HG02678 (cell line): Measurements from ENCODE around the gene NEGR1.

Source experiments
- ATAC-seq: cut with Tn5 transposase; IDR thresholded peaks from one replicate; pipeline ENCODE4 v1.9.1; 2021; ENCODE audit warnings: mild to moderate bottlenecking, moderate library complexity; ENCODE audit not compliant: unreplicated experiment

Gene NEGR1

DNA sequence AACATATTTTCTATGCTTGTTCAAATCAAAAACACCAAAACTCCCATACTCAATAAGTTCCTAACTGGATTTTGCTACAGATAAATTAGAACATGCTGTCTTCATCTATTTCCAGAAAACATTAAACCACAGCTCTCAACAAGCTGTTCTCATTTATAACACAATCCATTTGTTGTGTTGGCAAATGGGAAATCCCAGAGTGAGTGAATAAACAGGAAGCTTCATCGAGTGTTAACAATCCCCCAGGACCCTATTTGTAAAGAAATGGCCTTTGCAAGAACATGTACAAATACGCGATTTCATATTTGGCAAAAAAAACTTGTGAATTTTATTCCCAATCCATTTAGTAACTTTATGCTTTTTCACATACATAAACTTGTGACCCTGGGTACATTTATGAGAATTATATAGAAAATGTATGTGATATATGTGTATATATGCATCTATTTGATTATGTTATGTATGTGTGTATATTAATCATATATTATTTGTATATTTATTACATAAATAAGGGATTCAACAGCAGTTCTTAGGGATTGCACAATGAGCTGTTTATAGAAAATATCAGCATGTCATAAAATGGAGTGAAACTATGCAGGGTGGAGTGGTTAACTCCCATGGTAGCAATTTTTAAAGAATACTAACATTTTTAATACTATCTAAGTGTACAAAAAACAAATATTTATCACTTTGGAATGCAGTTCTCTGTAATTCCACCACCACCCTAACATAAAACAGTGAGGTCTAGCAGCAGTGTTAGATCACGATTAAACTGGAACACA, 160.0 kb downstream of the NEGR1 start:
- no peak for ATAC-seq

DNA sequence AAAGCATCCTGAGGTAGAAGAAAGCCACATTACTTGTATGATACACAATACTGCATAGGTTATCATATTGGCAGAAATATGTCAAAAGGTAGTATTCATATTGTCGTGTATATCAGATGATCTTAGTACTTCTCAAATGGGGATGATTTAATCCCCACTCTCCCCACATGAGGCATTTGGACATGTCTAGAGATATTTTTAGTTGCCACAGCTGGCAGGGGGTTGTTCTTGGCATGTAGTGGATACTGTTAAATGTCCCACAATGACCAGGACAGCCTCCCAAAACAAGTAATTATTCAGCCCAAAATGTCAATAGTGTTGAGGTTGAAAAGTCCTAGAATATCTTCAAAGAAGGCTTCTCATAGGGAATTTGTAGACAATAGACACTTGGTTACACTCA, 162.8 kb downstream of the NEGR1 start:
- no peak for ATAC-seq

DNA sequence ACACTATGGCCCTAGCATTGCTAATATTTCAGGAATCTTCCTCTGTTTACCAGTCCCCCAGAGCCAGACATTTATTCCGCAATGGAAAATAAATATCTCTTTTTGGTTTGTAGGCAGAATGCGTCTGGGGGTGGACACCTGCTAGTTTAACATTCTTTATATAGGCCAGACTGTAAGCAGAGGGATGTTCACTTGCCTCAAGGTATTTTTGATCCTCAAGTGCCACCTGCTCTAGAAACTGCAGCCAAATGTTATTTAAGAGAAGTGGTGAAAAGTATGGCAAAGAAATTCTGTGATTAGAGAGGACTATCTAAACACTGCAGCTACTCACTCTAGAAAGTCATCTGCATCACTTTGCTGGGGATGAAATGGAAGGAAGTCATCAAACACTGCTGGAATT, 164.7 kb downstream of the NEGR1 start:
- ATAC-seq = no peak

DNA sequence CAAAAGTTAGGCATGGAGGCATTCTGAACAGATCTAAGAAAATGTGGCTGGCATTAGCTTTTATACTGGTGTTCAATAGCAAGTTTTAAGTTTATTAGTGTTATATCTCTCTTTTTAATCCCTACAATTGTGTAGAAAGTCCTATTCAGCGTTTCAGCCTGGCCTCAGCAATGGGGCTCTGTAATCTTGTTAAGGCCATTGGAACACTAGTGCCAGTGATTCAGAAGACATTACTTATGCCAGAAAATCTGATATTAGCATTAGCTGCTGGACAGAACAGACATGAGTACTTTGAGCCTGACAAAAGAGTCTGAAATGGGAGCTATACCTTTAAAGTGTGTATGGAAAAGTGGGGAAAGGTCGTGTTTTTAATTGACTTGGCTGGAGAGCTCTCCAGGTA, 167.0 kb downstream of the NEGR1 start:
- ATAC-seq = no peak

DNA sequence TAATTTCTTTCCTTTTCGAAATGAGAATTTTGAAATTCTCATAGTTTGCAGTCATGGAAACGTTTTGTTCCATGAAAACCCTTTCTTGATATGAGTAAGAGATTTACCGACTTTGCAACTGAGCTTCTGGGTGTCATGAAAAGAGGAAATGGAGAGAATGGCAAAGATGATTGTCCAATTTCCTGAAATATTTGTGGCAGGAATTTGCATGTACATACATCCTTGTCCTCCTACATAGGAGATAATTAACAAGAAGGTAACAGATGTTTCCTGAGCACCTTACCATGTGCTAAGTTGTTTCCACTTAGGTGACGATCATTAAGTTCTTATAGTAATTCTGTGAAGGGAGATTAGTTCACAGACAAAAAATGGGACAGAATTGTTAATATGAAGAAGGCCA, 170.7 kb downstream of the NEGR1 start:
- no peak for ATAC-seq

DNA sequence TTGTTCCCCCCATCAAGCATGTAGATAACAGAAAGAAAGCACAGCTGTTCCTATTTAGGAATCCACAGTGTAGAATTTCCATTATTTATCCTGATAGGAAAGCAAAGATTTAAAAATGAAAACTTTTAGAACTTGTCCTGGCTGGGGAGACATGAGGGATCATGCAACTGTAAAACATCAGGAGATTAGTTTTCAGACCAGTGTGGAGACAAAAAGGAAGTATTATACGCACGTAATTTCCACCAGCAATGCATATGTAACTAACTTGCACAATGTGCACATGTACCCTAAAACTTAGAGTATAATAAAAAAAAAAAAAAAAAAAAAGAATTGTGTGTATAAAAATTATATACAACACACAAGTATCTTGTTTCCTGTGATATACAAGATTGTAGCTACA, 172.4 kb downstream of the NEGR1 start:
- ATAC-seq = no peak

DNA sequence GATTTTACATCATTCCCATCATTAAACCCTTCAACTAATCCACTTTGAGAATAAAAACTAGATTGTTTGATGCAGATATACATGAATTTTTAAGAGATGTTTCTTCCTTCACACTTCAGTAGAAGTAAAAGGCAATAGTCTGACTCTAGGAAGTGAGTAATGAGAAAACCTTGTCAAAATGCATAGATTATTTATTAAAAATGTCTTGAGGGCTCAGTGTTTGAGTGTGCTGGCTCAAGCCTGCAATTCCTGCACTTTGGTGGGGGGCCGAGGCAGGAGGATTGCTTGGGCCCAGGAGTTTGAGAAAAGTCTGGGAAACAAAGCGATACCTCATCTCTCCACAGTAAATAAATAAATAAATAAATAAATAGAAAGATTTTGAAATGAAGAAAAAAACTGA, 177.1 kb downstream of the NEGR1 start:
- ATAC-seq = no peak

DNA sequence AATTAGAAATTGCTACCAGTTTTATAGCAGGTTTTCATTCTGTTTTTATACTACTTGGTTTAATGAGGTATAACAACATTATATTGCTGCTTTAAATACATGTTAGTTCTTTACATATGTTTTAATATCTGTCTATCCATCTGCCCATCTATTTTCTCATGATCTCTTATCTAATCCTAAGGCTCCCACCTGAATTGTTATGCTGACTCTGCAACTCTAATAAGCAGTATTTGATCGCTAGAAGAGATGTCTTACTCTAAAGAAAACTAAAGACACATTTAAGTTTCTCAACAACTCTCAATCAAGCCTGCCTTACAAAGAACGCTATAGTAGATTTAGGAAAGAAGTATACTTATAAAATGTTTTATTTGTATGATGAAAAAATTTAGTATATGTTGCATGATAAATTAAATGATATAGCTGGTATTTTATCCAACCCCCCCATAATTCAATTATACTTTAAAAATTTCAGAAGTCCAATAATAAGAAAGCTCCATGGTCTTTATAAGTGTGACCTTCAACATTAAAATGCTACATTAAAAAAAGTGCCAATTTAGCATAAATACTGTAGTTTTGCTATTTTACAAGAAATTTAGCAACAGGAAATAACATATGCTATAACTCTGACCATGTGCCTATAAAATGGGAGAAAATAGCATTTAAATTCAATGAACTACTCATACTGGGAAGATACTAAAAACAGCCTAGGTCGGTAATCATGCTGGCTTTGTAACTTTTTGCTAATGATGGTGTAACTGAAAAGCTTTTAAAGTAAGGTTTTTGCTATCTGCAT, 180.3 kb downstream of the NEGR1 start:
- no peak for ATAC-seq

DNA sequence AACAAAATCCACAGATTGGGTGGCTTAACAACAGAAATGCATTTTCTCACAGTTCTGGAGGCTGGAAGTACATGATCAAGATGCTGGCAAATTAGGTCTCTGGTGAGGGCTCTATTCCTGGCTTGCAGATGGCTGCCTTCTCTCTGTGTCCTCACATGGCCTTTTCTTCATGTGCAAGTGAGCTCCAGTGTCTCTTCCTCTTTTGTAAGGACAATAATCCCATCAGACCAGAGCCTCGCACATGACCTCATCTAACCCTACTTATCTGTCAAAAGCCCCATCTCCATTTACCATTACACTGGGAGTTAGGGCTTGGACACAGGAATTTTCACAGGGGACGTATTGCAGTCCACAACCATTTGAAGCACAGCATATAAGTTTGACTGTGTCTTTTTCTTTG, 181.6 kb downstream of the NEGR1 start:
- no peak for ATAC-seq

DNA sequence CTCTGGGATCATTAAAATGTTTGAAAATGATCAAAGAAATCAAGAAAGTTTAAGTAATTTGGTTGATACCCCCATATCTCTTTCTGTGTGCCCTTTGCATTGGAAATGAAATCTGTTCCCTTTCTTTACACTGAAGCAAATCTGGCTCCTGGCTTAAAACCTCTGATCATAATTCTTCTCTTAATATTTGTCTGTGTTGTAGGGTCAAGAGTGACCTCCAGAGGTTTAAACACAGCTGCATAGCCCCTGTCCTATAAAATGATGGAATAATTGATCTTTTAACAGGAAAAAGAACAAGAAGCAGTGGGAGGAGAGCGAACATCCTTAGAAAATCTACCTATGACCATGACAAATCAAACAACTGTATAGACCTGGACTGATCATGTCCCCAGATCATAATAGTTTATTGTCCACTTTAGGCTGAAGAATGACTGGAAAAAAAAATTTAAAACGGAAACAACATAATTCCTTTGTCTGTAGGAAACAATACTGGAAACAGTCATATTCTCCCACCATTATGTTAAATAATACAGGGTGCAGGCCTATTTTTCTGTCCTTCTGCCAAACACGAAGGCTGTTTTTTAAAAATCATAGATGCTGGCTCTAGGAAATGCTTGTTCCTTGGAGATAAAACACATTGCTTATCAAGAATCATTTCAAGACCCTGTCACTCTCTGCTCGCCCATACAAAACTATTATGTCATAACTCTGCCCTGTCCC, 184.3 kb downstream of the NEGR1 start:
- ATAC-seq = no peak

DNA sequence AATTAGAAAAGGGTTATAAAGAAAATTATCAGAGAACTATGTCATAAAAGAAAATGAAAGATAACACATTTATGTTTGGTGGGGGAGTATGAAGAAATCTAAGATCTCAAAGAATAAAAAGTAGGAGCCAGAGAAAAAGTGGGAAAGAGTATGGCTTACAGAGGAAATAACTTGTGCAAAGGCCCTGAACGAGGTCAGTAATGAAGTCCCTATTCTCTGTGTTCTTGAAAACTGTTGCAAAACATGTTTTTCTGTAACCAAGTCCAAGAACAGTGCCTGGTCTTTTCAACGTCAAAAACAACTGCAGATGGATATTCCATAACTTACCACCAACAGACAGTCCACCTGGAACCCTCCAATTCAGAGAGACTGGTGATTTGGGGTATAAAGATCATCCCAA, 188.1 kb downstream of the NEGR1 start:
- ATAC-seq = no peak

DNA sequence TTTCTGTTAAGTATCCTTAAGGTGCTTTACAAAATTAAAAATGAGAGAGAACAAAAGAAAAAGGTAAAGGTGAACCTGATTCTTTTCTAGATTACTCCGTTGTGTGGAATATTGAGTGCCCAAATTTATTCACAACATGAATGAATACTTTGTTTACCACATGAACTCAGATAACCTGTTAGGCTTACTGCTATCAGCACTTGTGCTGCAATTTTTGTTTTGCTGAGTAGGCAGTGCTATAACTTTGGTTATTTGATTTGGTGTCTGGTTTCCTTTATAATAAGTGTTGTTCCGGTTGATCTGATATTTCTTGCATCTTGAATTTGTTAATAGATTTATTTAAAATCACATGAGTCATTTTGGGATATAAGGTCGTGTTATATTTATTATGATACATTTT, 195.9 kb downstream of the NEGR1 start:
- no peak for ATAC-seq

DNA sequence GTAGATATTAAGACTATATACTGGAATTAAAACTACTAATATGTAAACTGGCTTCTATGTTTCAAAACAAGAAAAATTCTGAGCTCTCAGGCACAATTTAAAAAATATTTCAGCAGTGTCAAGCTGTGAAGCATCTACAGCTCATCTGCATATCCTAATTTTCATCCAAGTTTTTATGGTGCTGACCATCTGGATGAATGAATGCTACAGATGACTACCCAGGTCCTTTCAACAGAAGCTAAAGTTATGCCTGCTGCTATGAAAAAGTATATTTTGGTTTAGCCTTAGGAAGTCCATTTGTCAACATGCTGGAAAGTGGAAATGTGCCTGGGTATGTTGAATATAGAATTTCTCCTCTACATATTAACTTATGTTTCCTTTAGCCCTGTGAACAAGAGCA, 206.9 kb downstream of the NEGR1 start:
- no peak for ATAC-seq

DNA sequence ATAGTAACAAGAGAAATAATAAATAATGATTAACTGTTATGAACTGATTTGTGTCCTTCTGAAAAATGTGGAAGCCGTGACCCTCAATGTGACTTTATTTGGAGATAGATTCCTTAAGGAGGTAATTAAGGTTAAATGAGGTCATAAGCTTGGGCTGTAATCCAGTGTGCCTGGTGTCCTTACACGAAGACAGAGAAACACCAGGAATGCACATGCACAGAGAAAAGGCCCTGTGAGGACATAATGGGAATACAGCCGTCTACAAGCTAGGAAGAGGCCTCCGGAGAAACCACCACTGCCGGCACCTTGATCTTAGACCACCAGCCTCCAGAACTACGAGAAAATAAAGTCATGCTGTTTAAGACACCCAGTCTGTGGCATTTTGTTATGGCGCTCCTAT, 215.9 kb downstream of the NEGR1 start:
- no peak for ATAC-seq

DNA sequence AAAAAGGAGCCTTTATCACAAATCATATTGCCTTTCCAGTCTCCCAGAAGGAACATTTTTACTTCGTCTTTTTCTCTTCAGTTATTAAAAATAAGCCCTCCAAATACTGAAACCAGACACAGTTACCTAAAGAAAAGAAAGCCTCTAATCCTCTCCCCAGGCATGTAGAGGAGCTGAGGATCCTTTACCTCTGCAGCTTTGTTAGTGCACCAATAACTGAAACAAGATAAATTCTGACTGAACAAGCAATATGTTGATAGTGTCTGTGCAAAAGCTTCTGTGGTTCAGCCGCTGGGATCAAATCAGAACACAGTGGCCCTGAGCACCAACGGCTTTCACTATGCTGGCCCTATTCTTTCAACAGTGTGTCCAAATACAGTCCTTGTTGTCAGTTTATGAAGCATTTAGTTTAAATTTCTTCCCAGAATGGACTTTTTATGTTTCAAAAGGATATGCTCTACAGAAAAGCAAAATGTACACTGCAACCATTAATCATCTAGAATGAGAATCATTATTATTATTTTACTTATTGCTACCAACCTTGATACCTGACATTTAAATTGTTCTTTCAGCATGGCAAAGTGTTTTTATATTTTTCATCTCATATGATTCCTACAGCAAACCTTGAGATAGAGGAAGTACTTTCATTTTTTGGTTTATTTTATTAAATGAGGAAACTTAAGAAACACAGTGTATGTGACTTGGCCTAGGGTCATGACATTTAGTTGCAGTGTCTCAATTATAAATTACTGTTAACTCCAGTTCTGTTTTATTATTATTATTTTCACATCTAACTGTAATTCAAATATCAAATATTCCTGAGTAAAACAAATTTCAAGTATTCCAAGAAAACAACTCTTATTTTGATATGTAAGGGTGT, 217.9 kb downstream of the NEGR1 start:
- no peak for ATAC-seq

DNA sequence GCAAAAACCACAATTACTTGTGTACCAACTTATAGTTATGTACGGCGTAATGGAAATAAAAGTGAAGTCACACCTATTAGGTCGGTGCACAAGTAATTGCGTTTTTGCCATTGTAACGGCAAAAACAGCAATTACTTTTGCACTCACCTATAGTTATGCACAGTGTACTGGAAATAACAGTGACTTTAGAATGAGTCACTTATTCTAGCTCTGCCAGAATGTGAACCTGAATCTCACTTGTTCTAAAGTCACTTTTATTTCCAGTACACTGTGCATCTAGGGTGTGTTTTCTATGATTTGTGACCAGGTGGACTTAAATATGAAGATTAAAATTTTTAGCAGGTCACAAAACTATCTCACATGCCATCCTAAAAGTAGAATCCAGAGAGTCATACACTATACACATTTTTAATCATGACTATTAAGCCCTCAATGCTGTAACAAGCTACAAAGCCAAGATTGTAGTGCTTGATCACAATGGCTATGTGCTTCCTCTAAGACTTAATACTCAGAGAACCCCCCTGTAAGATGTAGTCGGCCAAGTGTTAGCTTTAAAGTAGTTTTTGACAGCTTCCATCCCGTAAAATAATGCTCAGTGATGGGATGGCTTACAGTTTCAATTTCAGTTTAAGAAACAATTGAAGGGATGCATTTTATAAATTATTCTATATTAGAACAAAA, 218.8 kb downstream of the NEGR1 start:
- no peak for ATAC-seq

DNA sequence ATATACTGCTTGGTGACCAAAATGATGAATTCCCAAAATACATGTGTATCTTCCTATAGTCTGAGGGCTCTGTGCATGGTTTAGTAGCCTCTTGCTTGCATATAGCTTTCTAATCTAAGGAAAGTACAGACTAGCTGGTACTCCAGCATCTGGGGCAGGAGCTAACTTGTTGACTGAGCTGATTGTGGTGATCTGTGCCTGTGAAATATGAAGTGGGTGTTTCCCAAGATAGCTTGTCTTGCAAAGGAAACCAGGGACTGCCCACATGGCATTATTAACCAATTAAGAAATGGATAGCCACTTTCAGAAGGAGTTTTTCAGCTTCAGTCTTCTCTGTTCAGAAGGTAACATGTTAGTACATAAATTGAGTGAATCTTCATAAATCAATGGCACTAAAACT, 219.8 kb downstream of the NEGR1 start:
- no peak for ATAC-seq

DNA sequence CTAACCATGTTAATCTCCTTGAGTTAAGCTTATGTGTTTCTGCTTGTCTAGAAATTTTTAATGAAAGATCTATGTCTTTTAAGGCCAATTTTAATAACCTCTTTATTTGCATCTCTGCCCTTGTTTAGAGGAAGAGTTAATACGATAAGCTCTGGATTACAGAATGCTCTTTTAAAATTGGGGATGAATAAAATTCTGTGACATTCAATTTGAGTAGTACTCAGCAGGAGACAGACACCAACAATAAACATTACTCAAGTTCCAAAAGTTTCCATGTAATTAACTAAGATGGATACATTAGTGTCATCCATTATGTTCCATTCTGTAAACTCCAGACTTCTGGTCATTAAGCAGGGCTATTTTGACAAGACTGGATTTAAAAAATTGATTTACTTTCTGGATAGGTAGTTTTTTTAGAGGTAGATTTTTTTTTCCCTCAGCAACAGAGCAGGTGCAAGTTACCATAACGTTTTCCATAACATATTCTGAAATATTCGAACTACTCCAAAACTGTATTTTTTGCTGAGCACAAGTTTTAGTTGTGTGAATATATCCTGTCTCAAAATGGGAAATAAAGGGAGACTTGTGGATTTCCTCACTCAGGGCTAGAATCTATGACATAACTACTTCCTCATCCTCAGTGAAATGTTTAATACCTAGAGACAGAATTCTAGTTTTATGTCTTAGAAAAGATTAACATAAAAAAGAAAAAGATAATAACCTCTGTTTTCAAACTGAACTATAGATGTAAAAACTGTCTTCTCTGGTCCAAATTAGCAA, 221.7 kb downstream of the NEGR1 start:
- ATAC-seq = no peak

DNA sequence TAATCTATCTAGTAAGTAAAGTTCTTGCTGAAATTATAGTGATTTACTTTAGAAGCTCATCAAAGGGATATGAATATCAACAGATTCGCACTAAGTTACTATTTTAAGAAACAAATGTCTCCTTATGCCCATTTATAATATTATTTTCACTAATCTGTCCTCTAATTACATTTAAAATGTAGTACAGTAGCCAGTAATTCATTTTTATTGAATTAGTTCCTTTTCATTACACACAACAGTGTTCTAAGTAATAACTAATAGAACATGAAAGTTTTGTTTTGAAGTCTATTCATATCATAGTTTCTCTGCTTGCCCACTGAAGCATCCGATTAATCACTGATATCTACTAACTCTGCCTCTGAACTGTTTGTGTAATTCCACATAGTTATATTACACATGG, 225.8 kb downstream of the NEGR1 start:
- ATAC-seq = no peak

DNA sequence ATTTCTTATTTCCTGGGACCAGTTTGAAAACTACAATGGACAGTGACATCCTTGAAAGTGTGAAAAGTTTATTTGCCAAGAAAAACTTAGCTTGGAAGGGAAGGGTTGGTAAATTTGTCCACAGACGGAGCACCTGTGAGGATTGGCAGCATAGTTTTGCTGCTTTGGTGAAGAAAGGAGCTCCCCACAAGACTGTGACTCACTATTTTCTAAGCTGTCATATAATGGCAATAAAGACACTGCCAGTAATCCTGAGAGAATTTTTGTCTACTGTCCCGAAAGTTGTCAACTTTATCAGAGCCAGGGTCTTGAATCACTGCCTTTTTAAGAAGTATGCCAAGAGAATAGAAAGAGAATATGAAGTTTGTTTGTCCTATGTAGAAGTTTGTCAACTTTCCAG, 230.8 kb downstream of the NEGR1 start:
- no peak for ATAC-seq
